Lower lobe of right lung (tissue), 2 donors: ENCODE measurements around the gene AMBRA1. TPM values are rescaled to one million over a fixed set of nuclear protein-coding genes. Genes with fewer than 3 reads are reported as not detected.

Experiments used
- ATAC-seq, 2 donors: fragments of 200-7000 bp; cut with Tn5 transposase; one replicate each; pipeline ENCODE4 v1.9.1; 2020 to 2022; ENCODE audit warnings: mild to moderate bottlenecking in 2 of 2, moderate library complexity in 2 of 2
- DNase-seq: peaks from one replicate; pipeline ENCODE4 v3.0.0-alpha.2; 2020
- H3K27ac ChIP-seq: fragments of 200-600 bp; one replicate; pipeline ENCODE4 v1.8.0; 2022
- H3K27me3 ChIP-seq: fragments of 200-600 bp; one replicate; pipeline ENCODE4 v1.8.0; 2022; ENCODE audit warnings: low read depth
- H3K36me3 ChIP-seq: fragments of 200-600 bp; one replicate; pipeline ENCODE4 v1.8.0; 2022; ENCODE audit warnings: mild to moderate bottlenecking
- H3K4me1 ChIP-seq: fragments of 200-600 bp; one replicate; pipeline ENCODE4 v1.8.0; 2022
- H3K4me3 ChIP-seq: fragments of 200-600 bp; one replicate; pipeline ENCODE4 v1.8.0; 2022; ENCODE audit warnings: mild to moderate bottlenecking
- H3K9me3 ChIP-seq: fragments of 200-600 bp; one replicate; pipeline ENCODE4 v1.8.0; 2022
- intact Hi-C: fragments of 100-400 bp; cut with DNase I; formaldehyde crosslinking; loops from one replicate; pipeline ENCODE4 v1.11.0; 2022
- total RNA-seq: library from RNA; stranded (reverse); fragmentation: NEBNext Ultra II Directional; extraction: Animal tissue kit (Norgen Biotek cat#: 25700); gene quantifications from one replicate; pipeline ENCODE4 v1.2.1, GENCODE V29; 2021
- TF ChIP-seq, protein P1 (sequence below): fragments of 200-600 bp; IDR thresholded peaks from one replicate; pipeline ENCODE4 v1.8.0; 2022; ENCODE audit warnings: antibody characterized with exemption, mild to moderate bottlenecking
- donor health status: DM: no; HTN: yes; CAD: no; lungs with severe emphysema.

Gene AMBRA1
- total RNA-seq, 1 donor from 2014 or later = 39.9 TPM

DNA sequence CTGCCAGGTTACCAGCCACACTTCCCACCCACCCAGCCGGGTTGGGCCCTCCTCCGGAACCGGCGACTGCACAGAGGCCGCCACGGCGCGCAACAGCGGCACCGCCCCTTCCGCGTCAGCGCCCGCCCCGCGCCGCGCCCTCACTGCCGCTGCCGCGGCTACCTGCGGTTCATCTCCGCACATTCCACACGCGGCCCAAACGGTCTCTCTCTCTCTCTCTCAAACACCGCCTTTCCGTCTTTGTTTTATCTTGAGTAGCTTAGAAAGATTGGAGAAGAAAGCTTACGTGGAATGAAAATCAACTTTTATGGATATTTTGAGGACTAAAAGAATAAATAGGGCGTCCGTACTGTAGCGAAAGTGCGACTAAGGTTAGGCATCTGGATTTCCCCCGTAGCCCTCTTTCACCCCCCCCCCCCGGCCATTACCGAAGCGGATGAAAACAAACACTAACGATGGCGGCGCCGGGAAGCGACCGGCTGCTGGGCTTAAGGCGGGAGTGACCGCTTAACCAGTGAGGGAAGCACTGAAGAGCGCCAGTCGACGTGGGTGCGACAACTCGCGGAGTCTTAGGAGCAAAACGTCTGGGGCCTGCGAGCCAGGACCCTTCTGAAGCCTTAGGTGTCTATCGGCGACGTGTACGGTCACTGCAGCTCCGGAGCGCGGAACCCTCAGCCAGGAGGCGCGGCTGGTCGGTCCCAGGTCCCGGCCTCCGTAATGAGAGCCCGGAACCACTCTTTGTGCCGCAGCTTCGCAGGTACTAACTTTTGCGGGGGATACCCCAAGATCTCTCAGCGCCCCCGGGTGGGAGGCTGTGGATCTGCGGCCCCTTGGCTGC lies 23.5 kb upstream of the AMBRA1 start, which contains the start of the genes ATG13 and HARBI1:
Gene ATG13, plus strand, starts transcription at position 420 of the 838 bp plus-strand sequence. CDS start 26,739 bp downstream, outside the sequence.
Gene HARBI1, minus strand, starts transcription at position 94 of the 838 bp plus-strand sequence. CDS start 990 bp downstream, outside the sequence.
- Histone ChIP-seq H3K27me3 (no peaks in the 10 kb centered on the region), H3K4me3 (peak within 1 kb of the TSS; percentile 91), H3K36me3 (peaks cover 22% of the 10 kb centered on the region), H3K4me1 (peaks cover 40% of the 10 kb centered on the region), H3K9me3 (no peaks in the 10 kb centered on the region), H3K27ac (peak within 1 kb of the TSS; percentile 97)
- DNase-seq = peak; percentile 94
- TF ChIP-seq, protein P1, sequence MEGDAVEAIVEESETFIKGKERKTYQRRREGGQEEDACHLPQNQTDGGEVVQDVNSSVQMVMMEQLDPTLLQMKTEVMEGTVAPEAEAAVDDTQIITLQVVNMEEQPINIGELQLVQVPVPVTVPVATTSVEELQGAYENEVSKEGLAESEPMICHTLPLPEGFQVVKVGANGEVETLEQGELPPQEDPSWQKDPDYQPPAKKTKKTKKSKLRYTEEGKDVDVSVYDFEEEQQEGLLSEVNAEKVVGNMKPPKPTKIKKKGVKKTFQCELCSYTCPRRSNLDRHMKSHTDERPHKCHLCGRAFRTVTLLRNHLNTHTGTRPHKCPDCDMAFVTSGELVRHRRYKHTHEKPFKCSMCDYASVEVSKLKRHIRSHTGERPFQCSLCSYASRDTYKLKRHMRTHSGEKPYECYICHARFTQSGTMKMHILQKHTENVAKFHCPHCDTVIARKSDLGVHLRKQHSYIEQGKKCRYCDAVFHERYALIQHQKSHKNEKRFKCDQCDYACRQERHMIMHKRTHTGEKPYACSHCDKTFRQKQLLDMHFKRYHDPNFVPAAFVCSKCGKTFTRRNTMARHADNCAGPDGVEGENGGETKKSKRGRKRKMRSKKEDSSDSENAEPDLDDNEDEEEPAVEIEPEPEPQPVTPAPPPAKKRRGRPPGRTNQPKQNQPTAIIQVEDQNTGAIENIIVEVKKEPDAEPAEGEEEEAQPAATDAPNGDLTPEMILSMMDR = peak; percentile 86
- intact Hi-C loops = no loop called here
- peak; percentile 99 to 100 for ATAC-seq

DNA sequence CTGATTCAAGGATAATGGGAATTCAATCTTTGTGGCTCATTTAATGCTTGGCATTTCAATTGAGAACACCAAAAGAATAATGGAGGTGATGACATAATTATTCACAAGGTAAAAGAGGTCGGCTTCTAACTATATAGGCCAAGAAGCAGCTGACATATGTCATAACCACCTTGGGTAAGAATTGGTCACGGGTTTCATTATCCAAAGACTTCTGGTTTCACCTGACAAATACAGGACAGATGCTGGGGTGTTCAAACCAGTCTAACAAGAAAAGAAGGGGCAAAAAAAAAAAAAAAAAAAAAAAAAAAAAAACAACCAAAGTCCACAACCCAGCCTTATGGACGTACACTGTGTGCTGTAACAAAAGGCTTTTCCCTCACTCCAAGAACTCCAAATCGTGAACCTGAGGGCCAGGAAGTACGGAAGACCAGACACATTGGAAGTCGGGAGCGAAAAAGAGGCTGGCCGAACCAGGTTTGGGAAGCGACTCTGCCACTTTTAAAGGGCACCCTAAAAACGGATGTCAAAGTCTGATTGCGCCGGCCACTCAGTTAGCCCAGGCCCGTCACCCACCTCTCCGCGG lies 22.8 kb upstream of the AMBRA1 start:
- peak; percentile 2 to 31 for ATAC-seq

DNA sequence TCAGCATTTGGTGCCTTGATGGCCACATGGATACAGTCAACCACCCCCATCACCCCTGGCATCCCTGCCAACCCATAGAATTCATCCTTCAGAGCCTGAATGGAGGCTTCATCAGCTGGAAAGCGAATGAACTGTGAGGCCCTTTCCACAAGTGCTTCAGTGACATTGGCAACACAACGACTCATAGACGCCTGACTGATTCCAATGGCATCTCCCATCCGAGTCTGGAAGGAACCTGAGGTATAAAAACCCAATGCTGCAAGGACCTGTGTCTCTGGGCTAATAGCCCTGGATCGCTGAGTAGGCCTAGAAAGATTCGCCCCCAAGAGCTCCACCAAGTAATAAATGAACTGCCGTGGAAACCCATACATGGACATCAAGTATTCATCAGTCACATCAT lies 21.9 kb upstream of the AMBRA1 start:
- Histone ChIP-seq H3K36me3 (peaks cover 8% of the 10 kb centered on the region), H3K27ac (no peak overlapping the region), H3K4me3 (no peak overlapping the region), H3K27me3 (no peaks in the 10 kb centered on the region), H3K9me3 (no peaks in the 10 kb centered on the region), H3K4me1 (peaks cover 38% of the 10 kb centered on the region)
- no peak for ATAC-seq
- TF ChIP-seq, protein P1 = no peak
- DNase-seq = no peak
- intact Hi-C loops = no loop called here

More for the DNA sequence above, 22.8 kb upstream of the AMBRA1 start:
- Histone ChIP-seq H3K4me1 (peaks cover 43% of the 10 kb centered on the region), H3K27ac (peak overlapping the region; percentile 97), H3K4me3 (peak overlapping the region; percentile 91), H3K9me3 (no peaks in the 10 kb centered on the region), H3K27me3 (no peaks in the 10 kb centered on the region), H3K36me3 (peaks cover 17% of the 10 kb centered on the region)
- intact Hi-C loops = no loop called here
- TF ChIP-seq, protein P1 = no peak
- DNase-seq = no peak

DNA sequence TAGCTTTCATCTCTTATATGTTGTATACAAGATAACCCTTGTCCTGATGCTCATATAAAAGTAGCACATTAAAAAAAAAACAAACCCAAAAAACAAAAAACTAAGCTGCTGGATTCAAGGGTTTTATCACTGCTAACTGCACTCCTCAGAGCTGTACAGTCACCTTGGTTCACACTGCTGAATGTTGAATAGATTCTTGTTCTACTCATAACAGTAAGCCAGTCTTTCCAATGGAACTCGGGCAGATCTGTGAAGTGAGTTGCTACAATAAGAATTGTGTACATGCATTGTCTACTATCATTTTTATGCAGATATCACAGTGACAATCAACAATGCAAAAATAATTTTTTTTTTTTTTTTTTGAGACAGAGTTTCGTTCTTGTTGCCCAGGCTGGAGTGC lies 18.5 kb upstream of the AMBRA1 start:
- ATAC-seq (no peak), DNase-seq (no peak)
- Histone ChIP-seq H3K4me3 (no peak overlapping the region), H3K27me3 (no peaks in the 10 kb centered on the region), H3K36me3 (no peaks in the 10 kb centered on the region), H3K4me1 (peaks cover 18% of the 10 kb centered on the region), H3K9me3 (no peaks in the 10 kb centered on the region), H3K27ac (no peak overlapping the region)
- TF ChIP-seq, protein P1 = no peak
- intact Hi-C loops = no loop called here

DNA sequence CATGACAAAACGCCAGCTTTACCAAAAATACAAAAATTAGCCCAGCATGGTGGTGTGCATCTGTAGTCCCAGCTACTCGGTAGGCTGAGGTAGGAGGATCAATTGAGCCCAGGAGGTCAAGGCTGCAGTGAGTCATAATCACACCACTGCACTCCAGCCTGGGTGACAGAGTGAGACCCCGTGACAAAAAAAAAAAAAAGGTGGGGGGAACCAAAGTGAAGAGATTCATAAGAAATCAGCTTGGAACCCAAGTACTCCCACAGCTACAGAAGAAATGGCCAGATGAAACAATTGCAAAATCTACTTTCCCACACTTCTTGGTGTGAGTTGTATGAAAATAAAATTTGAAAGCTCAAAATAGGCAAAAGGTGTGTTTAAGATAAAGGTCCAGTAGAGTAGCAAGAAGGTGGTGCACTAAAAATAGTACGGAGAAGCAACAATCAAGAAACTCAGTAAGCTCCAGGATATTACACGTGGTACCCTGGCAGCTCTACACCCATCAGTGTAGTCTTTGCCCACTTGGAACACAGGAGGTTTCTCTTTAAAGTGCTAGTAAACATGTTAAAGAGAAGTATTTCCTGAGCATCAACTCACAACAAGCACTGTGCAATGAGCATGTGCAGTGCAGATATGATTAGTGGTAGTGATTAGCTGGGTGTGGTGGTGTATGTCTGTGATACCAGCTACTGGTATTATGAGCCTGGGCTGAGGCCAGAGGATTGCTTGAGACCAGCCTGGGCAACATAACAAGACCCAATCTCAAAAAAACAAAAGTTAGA lies 17.9 kb upstream of the AMBRA1 start:
- no peak for DNase-seq
- no peaks in the 10 kb centered on the region for H3K9me3 ChIP-seq
- H3K27me3 ChIP-seq = no peaks in the 10 kb centered on the region
- H3K27ac ChIP-seq = no peak overlapping the region
- peaks cover 18% of the 10 kb centered on the region for H3K4me1 ChIP-seq
- no peak overlapping the region for H3K4me3 ChIP-seq
- no peak for ATAC-seq
- TF ChIP-seq, protein P1 = no peak
- no peaks in the 10 kb centered on the region for H3K36me3 ChIP-seq
- intact Hi-C loops = no loop called here
